Fibroblast of the conjunctiva (primary cell): ENCODE data around the gene PLA2G6.
"Not testable (repeated sequence)": the region's sequence is repeated elsewhere in the genome, so short reads cannot be mapped to it uniquely, and the experiment has no call there.

Experiments used
- DNase-seq: peaks from one replicate; pipeline ENCODE4 v3.0.0-alpha.2; 2010; ENCODE audit warnings: low read depth

Gene PLA2G6

GRCh38 chr22:38085501-38085900 is 96.1 kb downstream of the PLA2G6 start:
- no peak for DNase-seq

GRCh38 chr22:38085056-38085455 is 96.6 kb downstream of the PLA2G6 start:
- no peak for DNase-seq

GRCh38 chr22:38083931-38084631 is 97.5 kb downstream of the PLA2G6 start, which contains the start of gene SLC16A8:
Gene SLC16A8 (minus strand): TSS chr22:38084184. CDS start chr22:38082873, 1,311 bp downstream.
- no peak for DNase-seq

DNA sequence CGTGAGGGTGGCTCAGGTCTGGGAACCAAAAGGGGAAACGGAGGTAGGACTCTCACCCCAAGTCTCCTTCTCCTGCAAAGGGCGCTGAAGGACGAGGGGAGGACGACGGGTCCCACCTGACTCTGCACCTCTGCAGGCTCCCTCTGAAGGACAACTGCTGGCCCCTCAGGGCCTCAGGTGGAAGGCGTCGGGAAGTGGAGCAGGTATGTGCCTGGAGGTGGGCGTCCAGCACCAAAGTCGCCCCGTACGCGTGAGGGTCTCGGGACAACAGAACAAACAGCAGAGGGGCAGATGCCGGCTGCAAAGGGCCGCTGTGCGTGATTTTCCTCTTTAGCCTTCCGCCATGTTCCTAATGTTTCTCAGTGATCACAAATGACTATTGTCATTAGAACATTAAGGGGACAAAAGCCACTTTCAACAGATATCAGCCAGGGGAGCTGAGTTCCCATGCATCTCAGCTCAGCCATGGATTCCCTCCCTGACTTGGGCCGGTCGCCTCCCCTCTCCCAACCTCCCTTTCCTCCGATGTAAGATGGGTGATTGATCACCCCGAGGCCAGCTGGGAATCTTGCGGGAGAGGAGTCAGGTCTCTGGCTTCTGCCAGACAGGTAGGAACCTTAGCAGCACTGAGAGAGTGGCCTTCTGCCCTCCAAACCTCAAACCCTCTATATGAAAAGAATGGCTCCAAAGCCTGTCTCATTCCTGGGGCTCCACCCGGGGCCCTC is 98.5 kb downstream of the PLA2G6 start:
- DNase-seq, result no peak

DNA sequence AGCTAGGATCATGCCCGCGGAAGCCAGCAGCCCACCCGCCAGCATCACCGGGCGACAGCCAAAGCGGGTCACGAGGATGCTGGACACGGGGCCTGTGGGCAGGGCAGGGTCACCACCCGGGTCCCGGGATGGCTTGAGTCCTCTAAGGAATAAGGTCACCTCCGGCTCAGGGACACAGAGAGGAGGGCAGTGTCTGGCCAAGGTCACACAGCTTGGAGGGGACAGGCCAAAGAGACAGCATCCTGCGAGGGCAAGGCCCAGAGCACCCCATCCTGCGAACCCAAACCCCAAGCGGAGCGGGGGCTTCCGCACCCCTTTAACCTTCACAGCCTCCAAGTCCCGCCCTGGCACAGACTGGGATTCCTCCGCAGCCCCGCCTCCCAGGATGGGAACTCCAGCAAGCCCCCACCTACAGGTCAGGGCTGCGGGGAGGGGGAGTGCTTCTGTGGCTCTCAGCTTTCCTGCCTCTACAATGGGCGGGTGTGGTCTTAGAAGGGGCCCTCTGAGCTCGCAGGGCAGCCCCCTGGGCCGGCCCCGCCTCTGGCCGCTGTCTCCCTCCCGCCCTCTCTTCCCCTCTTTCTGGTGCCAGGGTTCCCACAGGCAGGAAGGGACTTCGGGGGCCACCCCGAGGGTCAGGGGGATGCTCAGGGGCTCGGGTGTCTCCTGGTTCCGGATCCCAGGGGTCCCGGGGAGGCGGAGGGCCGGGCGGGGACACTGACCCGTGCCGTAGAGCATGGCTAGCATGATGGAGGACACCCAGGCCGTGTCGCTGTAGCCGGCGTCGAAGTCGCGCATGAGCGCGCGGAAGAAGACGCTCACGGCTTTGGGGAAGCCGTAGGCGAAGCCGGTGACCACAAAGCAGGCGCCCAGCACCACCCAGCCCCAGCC is 99.4 kb downstream of the PLA2G6 start:
- no peak for DNase-seq

DNA sequence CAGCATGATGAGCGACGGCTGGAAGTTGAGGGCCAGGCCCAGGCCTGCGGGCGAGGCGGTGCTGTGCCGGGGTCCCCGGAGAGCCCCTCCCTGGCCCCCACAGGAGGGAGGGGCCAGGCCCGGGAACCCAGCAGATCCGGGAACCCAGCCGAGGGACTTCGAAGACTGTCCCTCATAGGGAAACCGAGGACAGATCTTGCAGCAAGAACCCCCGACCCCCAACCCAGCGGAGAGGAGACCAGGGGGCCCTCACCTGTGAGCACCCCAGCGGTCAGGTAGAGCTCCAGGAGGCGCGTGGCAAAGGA is 100.0 kb downstream of the PLA2G6 start:
- DNase-seq, result no peak

- no peak for DNase-seq
These were observed 100.6 kb downstream of the PLA2G6 start for GRCh38 chr22:38080850-38081635.

DNA sequence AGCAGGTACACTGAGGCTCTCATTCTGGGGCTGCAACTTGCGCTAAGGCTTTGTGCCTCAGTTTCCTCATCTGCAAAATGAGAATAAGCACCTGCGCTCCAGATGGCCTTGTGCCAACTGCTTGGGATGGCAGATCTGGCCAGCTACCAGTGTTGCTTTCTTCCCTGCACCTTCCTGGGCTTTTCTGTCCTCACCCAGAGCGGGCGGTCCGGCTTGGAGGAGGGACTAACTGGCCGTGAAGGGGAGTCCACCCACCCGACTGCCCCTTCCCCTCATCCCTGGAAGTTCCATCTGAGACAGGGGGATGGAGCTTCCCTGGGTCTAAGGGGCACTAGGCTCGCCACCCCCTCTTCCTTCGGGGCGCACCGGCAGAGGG is 101.2 kb downstream of the PLA2G6 start:
- no peak for DNase-seq

DNA sequence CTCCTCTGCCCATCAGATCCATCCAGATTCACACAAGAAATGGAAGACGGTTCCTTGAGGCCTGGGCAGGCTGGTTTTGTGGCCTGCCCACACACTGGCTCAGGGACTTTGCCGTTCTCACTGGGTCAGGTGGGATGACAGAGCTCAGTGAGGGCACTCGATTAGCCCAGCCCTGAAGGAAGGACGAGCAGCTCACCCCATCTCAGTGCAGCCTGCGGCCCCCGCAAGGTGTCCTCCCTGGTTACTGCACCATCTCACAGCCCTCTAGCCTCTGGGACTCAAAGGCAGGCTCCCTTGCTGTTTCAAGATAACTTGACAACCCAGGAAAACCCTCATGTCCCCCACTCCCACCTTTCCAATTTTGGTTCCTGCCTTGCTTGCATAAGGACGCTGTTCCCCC is 101.8 kb downstream of the PLA2G6 start:
- DNase-seq, result no peak

- DNase-seq, result not testable (repeated sequence)
These were observed 102.4 kb downstream of the PLA2G6 start for GRCh38 chr22:38079208-38079607.

GRCh38 chr22:38078046-38078840 is 103.4 kb downstream of the PLA2G6 start:
- DNase-seq, result no peak

DNA sequence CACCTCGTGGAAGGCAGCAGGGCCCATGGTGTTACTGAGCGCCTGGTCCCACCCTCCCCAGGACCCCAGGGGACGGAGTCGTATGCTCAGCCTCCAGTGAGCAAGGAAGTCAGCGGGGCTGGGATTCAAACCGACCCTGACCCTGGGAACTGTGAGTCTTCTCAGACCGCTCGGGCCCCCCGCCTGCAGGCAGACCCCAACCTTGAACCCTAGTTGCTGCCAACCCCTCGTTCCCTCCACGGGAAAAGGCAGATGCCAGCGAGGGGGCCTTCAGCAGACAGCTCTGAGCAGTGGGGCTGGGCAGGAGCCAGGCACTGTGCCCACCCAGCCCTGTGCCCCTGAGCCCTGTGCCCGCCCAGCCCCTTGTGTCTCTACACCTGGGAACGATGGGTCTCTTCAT is 104.0 kb downstream of the PLA2G6 start:
- DNase-seq, result no peak

DNA sequence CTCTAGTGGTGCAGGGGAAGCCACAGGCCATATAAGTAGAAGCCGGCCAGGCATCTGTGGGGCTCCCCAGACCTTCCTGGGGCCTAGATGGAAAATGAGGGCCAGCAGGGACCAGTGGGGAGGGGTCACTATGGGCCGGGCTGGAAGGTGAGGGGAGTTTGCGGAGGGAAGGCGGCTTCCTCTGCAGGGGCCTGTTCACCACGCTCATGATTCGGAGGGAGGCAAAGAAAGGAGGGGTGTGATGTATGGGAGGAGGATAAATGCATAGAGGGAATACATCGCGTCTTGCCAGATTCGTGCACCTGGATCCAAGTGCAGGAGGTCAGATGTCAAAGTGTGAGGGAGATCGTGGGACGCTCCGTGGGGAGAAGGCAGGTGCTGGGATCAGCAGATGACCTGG is 104.5 kb downstream of the PLA2G6 start:
- DNase-seq, result no peak

DNA sequence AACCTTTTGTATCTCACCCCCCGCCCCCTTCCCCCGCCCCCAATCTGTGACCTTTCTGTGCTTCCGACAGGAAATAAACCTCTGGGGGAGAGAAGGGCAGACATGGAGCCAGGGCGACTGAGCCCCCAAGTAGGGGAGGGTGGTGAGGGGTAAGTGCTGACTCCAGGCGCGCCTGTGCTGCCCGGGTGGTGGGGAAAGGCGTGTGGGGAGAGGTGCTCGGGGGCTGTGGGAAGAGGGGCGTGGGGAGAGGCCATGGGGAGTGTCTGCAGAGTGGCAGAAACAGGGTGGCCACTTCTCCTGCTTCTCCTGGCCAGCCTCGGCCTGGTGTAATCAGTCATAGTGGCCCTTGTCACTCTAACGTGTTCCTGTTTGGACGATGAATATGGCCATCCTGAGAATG is 105.7 kb downstream of the PLA2G6 start:
- DNase-seq, result no peak

GRCh38 chr22:38075105-38075825 is 106.4 kb downstream of the PLA2G6 start:
- DNase-seq, result no peak

DNA sequence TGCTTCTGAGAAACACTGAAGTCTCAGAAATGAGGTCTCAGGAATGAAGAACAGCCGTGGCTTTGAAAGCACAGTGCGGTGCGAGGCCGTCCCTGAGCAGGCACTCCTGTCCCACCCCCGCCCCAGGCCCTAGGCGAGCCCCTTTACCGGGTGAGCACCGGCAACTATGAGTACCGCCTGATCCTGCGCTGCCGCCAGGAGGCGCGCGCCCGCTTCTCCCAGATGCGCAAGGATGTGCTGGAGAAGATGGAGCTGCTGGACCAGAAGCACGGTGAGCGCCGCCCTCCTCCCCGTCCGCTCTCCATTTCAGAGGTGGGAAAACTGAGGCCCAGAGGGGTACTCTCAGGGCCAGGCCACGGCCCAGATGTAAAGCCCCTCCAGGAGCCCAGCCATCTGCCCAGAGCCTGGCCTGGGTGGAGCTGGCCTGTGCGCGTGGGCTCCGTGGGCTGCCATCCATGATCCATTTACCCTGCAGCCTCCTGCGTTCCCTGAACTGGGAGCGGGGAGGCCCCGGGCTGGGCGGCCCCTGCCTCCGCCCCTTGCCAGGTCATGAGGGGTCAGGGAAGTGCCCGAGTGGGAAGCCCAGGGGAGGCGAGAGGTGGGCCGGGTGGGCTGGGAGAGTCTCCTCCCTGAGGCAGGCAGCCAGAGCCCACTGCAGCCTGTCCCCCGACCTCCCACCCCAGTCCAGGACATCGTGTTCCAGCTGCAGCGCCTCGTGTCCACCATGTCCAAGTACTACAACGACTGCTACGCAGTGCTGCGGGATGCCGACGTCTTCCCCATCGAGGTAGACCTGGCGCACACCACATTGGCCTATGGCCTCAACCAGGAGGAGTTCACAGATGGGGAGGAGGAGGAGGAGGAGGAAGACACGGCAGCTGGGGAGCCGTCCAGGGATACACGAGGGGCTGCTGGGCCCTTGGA is 107.2 kb downstream of the PLA2G6 start:
- peak; percentile 13 for DNase-seq

GRCh38 chr22:38073150-38074130 is 108.2 kb downstream of the PLA2G6 start:
- DNase-seq, result no peak
